Lung (tissue), 12 donors: Measurements from ENCODE around the gene TLE4. TPM values are rescaled to one million over a fixed set of nuclear protein-coding genes. Genes with fewer than 3 reads are reported as not detected.
A peak's percentile ranks its signal among the peaks of the same experiment; 100 is the strongest.

Source experiments
- ATAC-seq: fragments of 200-7000 bp; cut with Tn5 transposase; one replicate; pipeline ENCODE4 v1.9.1; 2020; ENCODE audit warnings: moderate number of reproducible peaks; ENCODE audit not compliant: insufficient read depth, low FRiP score
- DNase-seq, 3 donors: peaks; one replicate each; pipeline ENCODE4 v3.0.0-alpha.2; 2013 to 2017
- H3K27ac ChIP-seq, 2 donors: one replicate each; pipeline ENCODE4 v1.5.1; 2013; ENCODE audit warnings: mild to moderate bottlenecking in 2 of 2, moderate library complexity in 2 of 2, control low read depth in 1 of 2, inconsistent platforms in 1 of 2, low read depth in 1 of 2, low read length in 1 of 2
- H3K27me3 ChIP-seq, 3 donors: one replicate each; pipeline ENCODE4 v1.5.1; 2013; ENCODE audit warnings: low read length in 2 of 3; ENCODE audit not compliant: control insufficient read depth in 3 of 3, insufficient read depth in 3 of 3
- H3K36me3 ChIP-seq, 4 donors: one replicate each; pipeline ENCODE4 v1.5.1; 2013; ENCODE audit warnings: low read length in 4 of 4, mild to moderate bottlenecking in 1 of 4, moderate library complexity in 1 of 4; ENCODE audit not compliant: control insufficient read depth in 4 of 4, insufficient read depth in 4 of 4
- H3K4me1 ChIP-seq, 5 donors: one replicate each; pipeline ENCODE4 v1.5.1; 2013; ENCODE audit warnings: low read length in 5 of 5, mild to moderate bottlenecking in 2 of 5, moderate library complexity in 1 of 5; ENCODE audit not compliant: control insufficient read depth in 5 of 5, insufficient read depth in 5 of 5
- H3K4me3 ChIP-seq: one replicate; pipeline ENCODE4 v1.5.1; 2013; ENCODE audit warnings: mild to moderate bottlenecking, control low read depth, moderate library complexity
- H3K9ac ChIP-seq, 2 donors: one replicate each; pipeline ENCODE4 v1.5.1; 2013; ENCODE audit warnings: low read length in 2 of 2, control low read depth in 1 of 2; ENCODE audit not compliant: insufficient read depth in 1 of 2
- H3K9me3 ChIP-seq, 4 donors: one replicate each; pipeline ENCODE4 v1.5.1; 2013; ENCODE audit warnings: low read length in 3 of 4, mild to moderate bottlenecking in 1 of 4, moderate library complexity in 1 of 4; ENCODE audit not compliant: control insufficient read depth in 4 of 4, insufficient read depth in 3 of 4
- CTCF ChIP-seq: IDR thresholded peaks from 2 replicates; pipeline ENCODE4 v1.5.1; 2012; ENCODE audit warnings: mild to moderate bottlenecking; ENCODE audit errors: control extremely low read depth, extremely low read depth
- WGBS, 2 donors: extraction: QIAGEN DNeasy Blood & Tissue Kit; methylation state at CpG; one replicate each; pipeline ENCODE4 v1.1.7; 2013; 5-methylcytosine and 5-hydroxymethylcytosine counted together
- polyA plus RNA-seq, 2 donors: library from polyadenylated mRNA; stranded (reverse); fragments of 200-250 nt; gene quantifications; one replicate each; pipeline ENCODE4 v1.2.1, GENCODE V29; 2013
- total RNA-seq, 2 donors: library from RNA; depleted of rRNA in 1 of 2; stranded (reverse); fragments of >200 nt in 1 of 2; gene quantifications; one replicate each; pipeline ENCODE4 v1.2.1, GENCODE V29; 2014 to 2021
- donor health status: control.
- donor health status: control.
- donor health status: Bipolar disorder and iron deficiency.
- donor health status: healthy.
- donor health status: DM: yes; HTN: yes; CAD: no.

Gene TLE4
- total and polyA plus RNA-seq, 4 donors = 6.1 to 44.1 (median 26.3) TPM

- no peak for TF ChIP-seq CTCF
- H3K4me1 ChIP-seq = peaks cover 0 to 19% (median 0%) of the 10 kb centered on the region in 5 donors
- 93 to 97% methylated on average over 6 of the region's 6 CpGs for WGBS, 2 donors
- H3K27ac ChIP-seq = no peak overlapping the region
- no peak for ATAC-seq
- H3K36me3 ChIP-seq = no peaks in the 10 kb centered on the region
- H3K9ac ChIP-seq = no peak overlapping the region
- peaks cover 0 to 4% (median 3%) of the 10 kb centered on the region in 3 donors for H3K27me3 ChIP-seq
- DNase-seq = no peak
- H3K4me3 ChIP-seq = no peak overlapping the region
- H3K9me3 ChIP-seq = peaks cover 0 to 4% (median 0%) of the 10 kb centered on the region in 4 donors
These were observed 190.3 kb downstream of the TLE4 start for GRCh38 chr9:79762070-79762469.

- WGBS, 2 donors = 79 to 89% methylated on average over 6 of the region's 6 CpGs
- Histone ChIP-seq H3K4me1 (peaks cover 0 to 23% (median 2%) of the 10 kb centered on the region in 5 donors), H3K9me3 (no peaks in the 10 kb centered on the region), H3K36me3 (no peaks in the 10 kb centered on the region), H3K27ac (peak overlapping the region in 1 of 2 donors; percentile 19), H3K27me3 (peaks cover 0 to 4% (median 3%) of the 10 kb centered on the region in 3 donors), H3K4me3 (no peak overlapping the region), H3K9ac (no peak overlapping the region)
- TF ChIP-seq CTCF = no peak
- DNase-seq (peak in 2 of 3 donors; percentile 40 to 61), ATAC-seq (no peak)
These were observed 192.0 kb downstream of the TLE4 start for GRCh38 chr9:79763671-79764285.

GRCh38 chr9:79764374-79764773, 192.6 kb downstream of the TLE4 start:
- TF ChIP-seq CTCF = no peak
- Histone ChIP-seq H3K36me3 (no peaks in the 10 kb centered on the region), H3K27ac (no peak overlapping the region), H3K4me1 (peaks cover 0 to 25% (median 2%) of the 10 kb centered on the region in 5 donors), H3K27me3 (peaks cover 0 to 4% (median 3%) of the 10 kb centered on the region in 3 donors), H3K9ac (no peak overlapping the region), H3K9me3 (no peaks in the 10 kb centered on the region), H3K4me3 (no peak overlapping the region)
- DNase-seq = peak; percentile 29 to 55 (median 41)
- WGBS, 2 donors = 51 to 71% methylated on average over 3 of the region's 3 CpGs
- peak; percentile 27 for ATAC-seq
